IPS-NIHi7 (cell line): Measurements from ENCODE around the gene CACNA1I.
"Not testable (repeated sequence)": the region's sequence is repeated elsewhere in the genome, so short reads cannot be mapped to it uniquely, and the experiment has no call there.

Experiments
- DNase-seq: peaks from one replicate; pipeline ENCODE4 v3.0.0; 2012; ENCODE audit warnings: mixed read lengths; ENCODE audit errors: extremely low spot score

The CACNA1I gene

GRCh38 chr22:39570665-39571064 lies at the start of gene CACNA1I:
Gene CACNA1I, plus strand, starts transcription at chr22:39570753. Its CDS starts 0 bp downstream, at chr22:39570753.
- DNase-seq = no peak

- not testable (repeated sequence) for DNase-seq
These were observed 49.3 kb upstream of the CACNA1I start for GRCh38 chr22:39521106-39521885.

- not testable (repeated sequence) for DNase-seq
These were observed 48.5 kb upstream of the CACNA1I start for GRCh38 chr22:39522091-39522490.

- no peak for DNase-seq
These were observed 47.8 kb upstream of the CACNA1I start for GRCh38 chr22:39522567-39523300.

GRCh38 chr22:39524089-39524752 lies 46.3 kb upstream of the CACNA1I start:
- no peak for DNase-seq

- no peak for DNase-seq
These were observed 45.5 kb upstream of the CACNA1I start for GRCh38 chr22:39524753-39525657.

GRCh38 chr22:39525658-39525975 lies 44.9 kb upstream of the CACNA1I start:
- DNase-seq = no peak

- DNase-seq = no peak
These were observed 43.8 kb upstream of the CACNA1I start for GRCh38 chr22:39526736-39527171.

- DNase-seq = no peak
These were observed 43.0 kb upstream of the CACNA1I start for GRCh38 chr22:39527481-39527961.

GRCh38 chr22:39528080-39528661 lies 42.4 kb upstream of the CACNA1I start:
- DNase-seq = no peak

GRCh38 chr22:39528681-39529486 lies 41.7 kb upstream of the CACNA1I start:
- peak; percentile 78 for DNase-seq

- no peak for DNase-seq
These were observed 41.1 kb upstream of the CACNA1I start for GRCh38 chr22:39529487-39529851.

GRCh38 chr22:39530116-39530515 lies 40.4 kb upstream of the CACNA1I start:
- DNase-seq = no peak

- DNase-seq = no peak
These were observed 39.7 kb upstream of the CACNA1I start for GRCh38 chr22:39530692-39531331.

- peak; percentile 95 for DNase-seq
These were observed 38.1 kb upstream of the CACNA1I start, which contains the start of gene RPS19BP1 for GRCh38 chr22:39532215-39533073. Gene RPS19BP1, minus strand, starts transcription at chr22:39532748. Its CDS starts 10 bp downstream, at chr22:39532738.

GRCh38 chr22:39534092-39534506 lies 36.5 kb upstream of the CACNA1I start:
- DNase-seq = no peak

GRCh38 chr22:39534591-39535356 lies 35.8 kb upstream of the CACNA1I start:
- peak; percentile 86 for DNase-seq

- no peak for DNase-seq
These were observed 35.2 kb upstream of the CACNA1I start for GRCh38 chr22:39535357-39535725.
